Keratinocyte (primary cell): Measurements from ENCODE around the gene ZNF398.

Experiments
- CTCF ChIP-seq, 3 experiments: IDR thresholded peaks in 1 of 3; conservative IDR thresholded peaks in 1 of 3; optimal IDR thresholded peaks in 1 of 3; 2 replicates in 2 of 3; 3 replicates in 1 of 3; pipeline versions ENCODE3 to v1.5.1; 2011; ENCODE audit warnings: low read length in 3 of 3, mild to moderate bottlenecking in 3 of 3, moderate library complexity in 2 of 3, control low read depth in 1 of 3, inconsistent platforms in 1 of 3; ENCODE audit not compliant: insufficient read depth in 2 of 3; ENCODE audit errors: extremely low read depth in 1 of 3
- EZH2 ChIP-seq: IDR thresholded peaks from one replicate; pipeline ENCODE4 v1.6.1; 2012; ENCODE audit warnings: inconsistent platforms, mild to moderate bottlenecking, low read length, moderate library complexity

GRCh38 chr7:149207324-149208035 lies 60.2 kb downstream of the ZNF398 start:
- TF ChIP-seq CTCF (optimal IDR thresholded peaks at IDR 0.05 in 1 of 3, IDR thresholded peaks at IDR 0.05 in 1 of 3, conservative IDR thresholded peaks at IDR 0.05 in 1 of 3; ENCODE audit: extremely low read depth in 1 of 3, insufficient read depth in 2 of 3, low read length in 3 of 3) (no peak), EZH2 (no peak)
